HEK293 (cell line): ENCODE measurements around the gene ADK.

Experiments
- CTCF ChIA-PET: fragments of 350-600 bp; formaldehyde crosslinking; extraction: SDS; loops from one replicate; lab custom pipeline; 2021; ENCODE audit warnings: antibody characterized with exemption; lab: Yijun Ruan, JAX
- POLR2A ChIA-PET: fragments of 300-600 bp; formaldehyde crosslinking; extraction: SDS; loops from one replicate; lab custom pipeline; 2020; ENCODE audit warnings: antibody characterized with exemption, inconsistent platforms; lab: Yijun Ruan, JAX
- H3K27ac ChIP-seq: fragments of 200-500 bp; sonication (Bioruptor generic); 2 replicates; pipeline ENCODE4 v1.5.1; 2014; ENCODE audit warnings: low read depth, low read length, control low read depth, inconsistent platforms; ENCODE audit errors: extremely low read depth
- H3K36me3 ChIP-seq, 2 experiments: fragments of 200-500 bp in 1 of 2; sonication (Bioruptor generic) in 1 of 2; 1 replicate in 1 of 2; 2 replicates in 1 of 2; pipeline ENCODE4 v1.5.1; 2014 to 2017; ENCODE audit warnings: inconsistent platforms in 2 of 2, low read length in 2 of 2; ENCODE audit not compliant: control insufficient read depth in 2 of 2, insufficient read depth in 1 of 2
- H3K4me1 ChIP-seq: fragments of 200-500 bp; sonication (Bioruptor generic); 2 replicates; pipeline ENCODE4 v1.5.1; 2014; ENCODE audit warnings: mild to moderate bottlenecking, low read length, inconsistent platforms; ENCODE audit not compliant: control insufficient read depth, insufficient read depth
- H3K4me3 ChIP-seq: 2 replicates; pipeline ENCODE4 v1.5.1; 2011; ENCODE audit warnings: low read depth, mild to moderate bottlenecking, control low read depth, low read length, moderate library complexity
- H3K9me3 ChIP-seq: fragments of 200-500 bp; sonication (Bioruptor generic); 2 replicates; pipeline ENCODE4 v1.5.1; 2014; ENCODE audit warnings: low read depth, low read length, inconsistent platforms; ENCODE audit not compliant: control insufficient read depth, insufficient read depth
- GLI4 ChIP-seq: fragments of 450-650 bp; formaldehyde crosslinking; IDR thresholded peaks from 2 replicates; pipeline ENCODE4 v1.5.1; 2016; ENCODE audit warnings: missing biosample characterization, missing genetic modification characterization
- KLF16 ChIP-seq: fragments of 450-650 bp; formaldehyde crosslinking; IDR thresholded peaks from 2 replicates; pipeline ENCODE4 v1.5.1; 2017; ENCODE audit warnings: missing biosample characterization, missing genetic modification characterization
- KLF7 ChIP-seq: fragments of 450-650 bp; formaldehyde crosslinking; IDR thresholded peaks from 2 replicates; pipeline ENCODE4 v1.5.1; 2016; ENCODE audit warnings: missing biosample characterization, missing genetic modification characterization, borderline replicate concordance
- MZF1 ChIP-seq: fragments of 450-650 bp; formaldehyde crosslinking; IDR thresholded peaks from 2 replicates; pipeline ENCODE4 v1.5.1; 2017; ENCODE audit warnings: missing biosample characterization, missing genetic modification characterization, borderline replicate concordance
- PRDM1 ChIP-seq: fragments of 450-650 bp; formaldehyde crosslinking; IDR thresholded peaks from 2 replicates; pipeline ENCODE4; 2016; ENCODE audit warnings: missing biosample characterization, missing genetic modification characterization
- TCF7L2 ChIP-seq: IDR thresholded peaks from 2 replicates; pipeline ENCODE4 v1.6.1; 2011; ENCODE audit warnings: low read depth, mild to moderate bottlenecking, inconsistent platforms, low read length, moderate library complexity, borderline replicate concordance
- YY1 ChIP-seq: fragments of 450-650 bp; formaldehyde crosslinking; IDR thresholded peaks from 2 replicates; pipeline ENCODE4 v1.5.1; 2018; ENCODE audit warnings: missing biosample characterization, missing genetic modification characterization
- ZBTB6 ChIP-seq: fragments of 450-650 bp; formaldehyde crosslinking; IDR thresholded peaks from 2 replicates; pipeline ENCODE4 v1.5.1; 2017; ENCODE audit warnings: missing biosample characterization, missing genetic modification characterization
- ZBTB8A ChIP-seq: fragments of 450-650 bp; formaldehyde crosslinking; IDR thresholded peaks from 2 replicates; pipeline ENCODE4 v1.5.1; 2016; ENCODE audit warnings: missing biosample characterization, missing genetic modification characterization
- ZFP3 ChIP-seq: fragments of 450-650 bp; formaldehyde crosslinking; IDR thresholded peaks from 2 replicates; pipeline ENCODE4 v1.5.1; 2016; ENCODE audit warnings: low read depth, missing biosample characterization, missing genetic modification characterization
- ZNF16 ChIP-seq: fragments of 450-650 bp; formaldehyde crosslinking; IDR thresholded peaks from 2 replicates; pipeline ENCODE4 v1.5.1; 2016; ENCODE audit warnings: low read depth, missing biosample characterization, missing genetic modification characterization
- ZNF175 ChIP-seq: fragments of 450-650 bp; formaldehyde crosslinking; IDR thresholded peaks from 2 replicates; pipeline ENCODE4 v1.5.1; 2016; ENCODE audit warnings: missing biosample characterization, missing genetic modification characterization
- ZNF292 ChIP-seq: fragments of 450-650 bp; formaldehyde crosslinking; IDR thresholded peaks from 2 replicates; pipeline ENCODE4 v1.5.1; 2016; ENCODE audit warnings: low read depth, missing biosample characterization, missing genetic modification characterization, borderline replicate concordance
- ZNF366 ChIP-seq: fragments of 450-650 bp; formaldehyde crosslinking; conservative IDR thresholded peaks from 2 replicates; pipeline ENCODE4 v1.5.1; 2016; ENCODE audit warnings: missing biosample characterization, missing genetic modification characterization
- ZNF394 ChIP-seq: fragments of 450-650 bp; formaldehyde crosslinking; IDR thresholded peaks from 2 replicates; pipeline ENCODE4 v1.5.1; 2016; ENCODE audit warnings: missing biosample characterization, missing genetic modification characterization, mild to moderate bottlenecking, moderate library complexity, borderline replicate concordance
- ZNF48 ChIP-seq: fragments of 450-650 bp; formaldehyde crosslinking; IDR thresholded peaks from 2 replicates; pipeline ENCODE4 v1.5.1; 2016; ENCODE audit warnings: missing biosample characterization, missing genetic modification characterization
- ZNF529 ChIP-seq: fragments of 450-650 bp; formaldehyde crosslinking; IDR thresholded peaks from 2 replicates; pipeline ENCODE4 v1.5.1; 2017; ENCODE audit warnings: missing genetic modification characterization, missing biosample characterization; ENCODE audit not compliant: insufficient replicate concordance
- ZNF548 ChIP-seq: fragments of 450-650 bp; formaldehyde crosslinking; IDR thresholded peaks from 2 replicates; pipeline ENCODE4 v1.5.1; 2016; ENCODE audit warnings: missing biosample characterization, missing genetic modification characterization
- ZNF701 ChIP-seq: fragments of 450-650 bp; formaldehyde crosslinking; IDR thresholded peaks from 2 replicates; pipeline ENCODE4 v1.5.1; 2016; ENCODE audit warnings: missing biosample characterization, missing genetic modification characterization
- ZNF830 ChIP-seq: fragments of 450-650 bp; IDR thresholded peaks from 2 replicates; pipeline ENCODE4 v1.5.0; 2018; ENCODE audit warnings: missing biosample characterization, missing genetic modification characterization, low read depth, mild to moderate bottlenecking, moderate library complexity
- ZSCAN18 ChIP-seq: fragments of 450-650 bp; formaldehyde crosslinking; IDR thresholded peaks from 2 replicates; pipeline ENCODE4 v1.5.1; 2016; ENCODE audit warnings: missing biosample characterization, missing genetic modification characterization
- TF ChIP-seq, protein P1 (sequence below): IDR thresholded peaks from 2 replicates; pipeline ENCODE4 v1.6.1; 2011; ENCODE audit warnings: mild to moderate bottlenecking, low read depth, low read length, borderline replicate concordance

ADK gene

GRCh38 chr10:74322141-74322540 lies 171.1 kb downstream of the ADK start:
- CTCF ChIA-PET: interaction anchor here (0.6 kb wide), 2 partner anchors 23 to 111 kb away, joined by 3 read pairs; no protein-coding TSS in a partner anchor
- Histone ChIP-seq H3K36me3 (no peaks in the 10 kb centered on the region; a peak in 1 of 3 replicates), H3K4me1 (no peaks in the 10 kb centered on the region), H3K27ac (no peak overlapping the region), H3K4me3 (no peak overlapping the region), H3K9me3 (no peaks in the 10 kb centered on the region)
- TF ChIP-seq ZNF830 (tag by site-specific recombination): no peak
- no peak for TF ChIP-seq GLI4 (tag by site-specific recombination)
- no peak for TF ChIP-seq KLF16 (tag by site-specific recombination)
- no peak for TF ChIP-seq ZNF529
- no peak for TF ChIP-seq ZSCAN18
- no peak for TF ChIP-seq ZNF175 (tag by site-specific recombination)
- TF ChIP-seq ZNF48: no peak
- TF ChIP-seq TCF7L2: no peak
- no peak for TF ChIP-seq KLF7 (tag by site-specific recombination)
- TF ChIP-seq ZBTB6 (tag by site-specific recombination): no peak
- TF ChIP-seq ZFP3 (tag by site-specific recombination): no peak
- TF ChIP-seq ZNF16: no peak
- no peak for TF ChIP-seq ZNF701
- TF ChIP-seq ZNF548: no peak
- no peak for TF ChIP-seq ZBTB8A
- TF ChIP-seq ZNF292 (tag by site-specific recombination): no peak
- no peak for TF ChIP-seq YY1 (tag by site-specific recombination)
- POLR2A ChIA-PET: no interaction called here

GRCh38 chr10:74322565-74322964 lies 171.5 kb downstream of the ADK start:
- no peak overlapping the region for H3K4me3 ChIP-seq
- TF ChIP-seq, protein P1, sequence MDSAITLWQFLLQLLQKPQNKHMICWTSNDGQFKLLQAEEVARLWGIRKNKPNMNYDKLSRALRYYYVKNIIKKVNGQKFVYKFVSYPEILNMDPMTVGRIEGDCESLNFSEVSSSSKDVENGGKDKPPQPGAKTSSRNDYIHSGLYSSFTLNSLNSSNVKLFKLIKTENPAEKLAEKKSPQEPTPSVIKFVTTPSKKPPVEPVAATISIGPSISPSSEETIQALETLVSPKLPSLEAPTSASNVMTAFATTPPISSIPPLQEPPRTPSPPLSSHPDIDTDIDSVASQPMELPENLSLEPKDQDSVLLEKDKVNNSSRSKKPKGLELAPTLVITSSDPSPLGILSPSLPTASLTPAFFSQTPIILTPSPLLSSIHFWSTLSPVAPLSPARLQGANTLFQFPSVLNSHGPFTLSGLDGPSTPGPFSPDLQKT: no peak
- TF ChIP-seq ZNF366 (tag by site-specific recombination) (peak; percentile 79), PRDM1 (tag by site-specific recombination) (peak; percentile 72; the same call in 1 of the 2 replicates)
- CTCF ChIA-PET: interaction anchor here (0.5 to 0.6 kb wide), 2 partner anchors 15 to 23 kb away, joined by 3 to 5 read pairs; no protein-coding TSS in a partner anchor
- H3K9me3 ChIP-seq: no peaks in the 10 kb centered on the region
- H3K27ac ChIP-seq: no peak overlapping the region
- H3K4me1 ChIP-seq: no peaks in the 10 kb centered on the region
- no peaks in the 10 kb centered on the region; a peak in 1 of 3 replicates for H3K36me3 ChIP-seq
- POLR2A ChIA-PET: no interaction called here

GRCh38 chr10:74328388-74328787 lies 177.4 kb downstream of the ADK start:
- CTCF ChIA-PET: no interaction called here
- no peak overlapping the region for H3K4me3 ChIP-seq
- POLR2A ChIA-PET: no interaction called here
- TF ChIP-seq ZNF394 (tag by site-specific recombination) (no peak), MZF1 (tag by site-specific recombination) (peak; percentile 84), ZFP3 (tag by site-specific recombination) (no peak)
- no peaks in the 10 kb centered on the region for H3K9me3 ChIP-seq
- H3K36me3 ChIP-seq: no peaks in the 10 kb centered on the region
- H3K27ac ChIP-seq: no peak overlapping the region
- no peaks in the 10 kb centered on the region for H3K4me1 ChIP-seq
